PFSK-1 (cell line): ENCODE data around the gene CLDN10.

Experiments used
- FOXP2 ChIP-seq: optimal IDR thresholded peaks from 2 replicates; pipeline ENCODE3; 2011; ENCODE audit warnings: borderline replicate concordance, control low read depth, inconsistent platforms; ENCODE audit not compliant: insufficient read depth; ENCODE audit errors: extremely low read length, extremely low read depth
- POLR2AphosphoS5 ChIP-seq: IDR thresholded peaks from 2 replicates; pipeline ENCODE4 v1.6.1; 2012; ENCODE audit warnings: low read depth, mild to moderate bottlenecking, control low read depth, low read length, moderate library complexity
- REST ChIP-seq, 2 experiments: IDR thresholded peaks; 2 replicates each; pipeline versions ENCODE4 v1.6.1 to v1.8.0; 2011 to 2012; ENCODE audit warnings: low read depth in 2 of 2, low read length in 2 of 2, control low read depth in 1 of 2, inconsistent platforms in 1 of 2, mild to moderate bottlenecking in 1 of 2, moderate library complexity in 1 of 2; ENCODE audit not compliant: insufficient read depth in 1 of 2
- SIN3A ChIP-seq: IDR thresholded peaks from 2 replicates; pipeline ENCODE4 v1.6.1; 2012; ENCODE audit warnings: mild to moderate bottlenecking, low read length, moderate library complexity, borderline replicate concordance; ENCODE audit not compliant: insufficient read depth
- TAF1 ChIP-seq: IDR thresholded peaks from 2 replicates; pipeline ENCODE4 v1.6.1; 2012; ENCODE audit warnings: low read length, control low read depth, borderline replicate concordance; ENCODE audit not compliant: insufficient read depth

CLDN10 gene

DNA sequence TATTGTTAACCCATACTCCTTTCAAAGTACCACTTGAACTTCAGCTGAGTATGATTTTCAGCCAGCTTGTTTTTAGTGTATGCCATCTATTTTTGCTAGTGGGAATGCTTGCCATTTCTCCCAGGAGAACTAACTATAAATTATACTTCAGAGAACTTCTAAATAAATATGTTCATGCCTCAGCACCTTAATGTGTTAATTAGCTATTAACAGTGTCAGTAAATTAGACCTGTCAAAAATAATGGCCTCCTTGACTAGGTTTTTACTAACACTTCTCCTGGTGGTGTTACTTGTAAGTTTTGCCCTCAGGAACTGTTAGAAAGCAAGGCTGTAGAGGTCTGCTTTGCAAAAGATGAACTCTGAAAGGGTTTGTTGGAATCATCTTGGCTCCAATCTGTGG, 4.5 kb downstream of the CLDN10 start:
- TF ChIP-seq FOXP2 (no peak), TAF1 (no peak), POLR2AphosphoS5 (no peak), SIN3A (no peak), REST (IDR thresholded peaks at IDR 0.05; ENCODE audit: insufficient read depth in 1 of 2, low read depth in 2 of 2, low read length in 2 of 2) (no peak)

- TF ChIP-seq FOXP2 (no peak), TAF1 (no peak), POLR2AphosphoS5 (no peak), REST (IDR thresholded peaks at IDR 0.05; ENCODE audit: insufficient read depth in 1 of 2, low read depth in 2 of 2, low read length in 2 of 2) (no peak), SIN3A (no peak)
Measured at GRCh38 chr13:95559100-95559499, 6.6 kb downstream of the CLDN10 start.

DNA sequence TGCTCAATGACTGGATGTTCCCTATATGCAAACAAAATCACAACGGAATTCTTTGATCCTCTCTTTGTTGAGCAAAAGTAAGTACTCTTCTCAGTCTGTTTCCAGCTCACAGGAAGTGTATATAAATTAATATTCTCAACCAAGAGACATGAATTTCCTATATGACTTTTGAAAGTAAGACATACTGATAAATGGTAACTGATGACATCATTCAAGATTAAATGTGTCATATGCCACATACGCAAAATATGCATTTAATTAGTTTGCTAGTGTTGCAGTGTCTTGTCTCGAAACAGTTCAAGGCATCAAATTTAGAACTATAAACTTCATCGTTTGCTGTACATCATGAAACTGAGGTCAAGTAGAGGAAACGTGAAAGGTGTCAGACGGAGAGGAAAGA, 7.9 kb downstream of the CLDN10 start:
- TF ChIP-seq POLR2AphosphoS5 (no peak), TAF1 (no peak), REST (IDR thresholded peaks at IDR 0.05; ENCODE audit: insufficient read depth in 1 of 2, low read depth in 2 of 2, low read length in 2 of 2) (no peak), FOXP2 (no peak), SIN3A (no peak)

DNA sequence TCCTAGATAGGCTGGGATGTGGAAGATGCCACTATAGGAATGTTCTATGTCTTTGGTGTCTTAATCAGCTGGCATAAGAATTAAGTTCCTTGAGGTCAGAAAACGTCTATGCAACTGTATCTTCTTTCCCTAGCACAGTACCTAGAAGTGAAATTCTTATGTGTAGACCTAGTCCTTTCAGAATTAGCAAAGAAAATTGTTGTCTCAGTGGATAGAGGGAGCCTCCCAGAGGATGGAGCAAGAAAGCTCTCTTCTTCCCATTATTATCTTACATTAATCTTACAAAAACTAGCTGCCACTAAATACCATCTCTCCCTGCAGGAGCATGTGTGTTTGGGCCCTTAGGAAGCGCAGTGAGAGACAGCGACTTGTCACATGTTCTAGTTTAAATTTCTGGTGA, 11.6 kb downstream of the CLDN10 start:
- TF ChIP-seq TAF1 (no peak), SIN3A (no peak), REST (IDR thresholded peaks at IDR 0.05; ENCODE audit: insufficient read depth in 1 of 2, low read depth in 2 of 2, low read length in 2 of 2) (no peak), POLR2AphosphoS5 (no peak)

- TF ChIP-seq REST (IDR thresholded peaks at IDR 0.05; ENCODE audit: insufficient read depth in 1 of 2, low read depth in 2 of 2, low read length in 2 of 2) (no peak), TAF1 (no peak), POLR2AphosphoS5 (no peak), SIN3A (no peak), FOXP2 (no peak)
Measured at GRCh38 chr13:95564733-95565291, 12.3 kb downstream of the CLDN10 start.
